ENCODE data around the gene CALY. TPM values are rescaled to one million over a fixed set of nuclear protein-coding genes. Genes with fewer than 3 reads are reported as not detected.
"Not testable (repeated sequence)": the region's sequence is repeated elsewhere in the genome, so short reads cannot be mapped to it uniquely, and the experiment has no call there.

Gene CALY
- polyA plus RNA-seq (ENCODE audit: insufficient read length), result not detected

GRCh38 chr10:133336577-133337369, at the start of gene CALY:
CALY (minus strand) TSS chr10:133336896; CDS start chr10:133328989, 7,907 bp downstream.
- DNase-seq (ENCODE audit: low read depth), result no peak

DNA sequence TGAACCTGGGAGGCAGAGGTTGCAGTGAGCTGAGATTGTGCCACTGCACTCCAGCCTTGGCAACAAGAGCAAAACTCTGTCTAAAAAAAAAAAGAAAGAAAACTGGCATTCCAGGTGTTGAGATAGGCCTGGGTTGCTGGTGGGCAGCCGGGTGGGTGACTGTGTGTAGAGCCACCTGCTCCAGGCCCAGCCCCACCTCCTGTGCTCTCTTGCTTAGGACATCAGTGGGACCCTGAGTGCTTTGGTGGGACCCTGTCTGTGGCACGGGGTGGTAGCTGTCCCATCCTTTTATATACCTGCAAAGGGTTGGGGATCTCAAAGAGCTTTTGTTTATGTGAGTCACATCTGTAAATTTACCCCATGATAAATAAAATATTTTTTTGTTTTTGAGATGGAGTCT, 48.5 kb upstream of the CALY start:
- DNase-seq (ENCODE audit: low read depth), result no peak

GRCh38 chr10:133384071-133384470, 47.4 kb upstream of the CALY start:
- no peak for DNase-seq (ENCODE audit: low read depth)

GRCh38 chr10:133383551-133383950, 46.9 kb upstream of the CALY start:
- no peak for DNase-seq (ENCODE audit: low read depth)

DNA sequence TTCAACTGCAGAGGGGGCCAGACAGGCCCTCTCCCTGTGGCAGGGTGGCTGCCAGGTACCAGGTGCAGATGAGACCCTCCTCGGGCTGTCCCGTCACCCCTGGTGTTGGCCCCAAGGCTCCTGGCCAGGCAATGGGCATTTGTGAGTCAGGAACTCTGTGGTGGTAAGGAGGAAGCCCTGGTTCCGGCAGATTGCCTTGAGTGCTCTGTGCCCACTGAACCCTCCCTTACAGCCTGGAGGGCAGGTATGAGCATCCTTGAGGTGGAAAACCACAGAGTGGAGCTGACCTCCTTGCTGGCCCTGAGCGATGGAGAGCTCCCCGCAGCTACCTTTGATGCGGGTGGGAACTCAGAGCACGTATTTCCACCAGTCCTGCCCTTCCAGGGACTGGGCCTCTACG, 44.3 kb upstream of the CALY start:
- no peak for DNase-seq (ENCODE audit: low read depth)

GRCh38 chr10:133379801-133380666, 43.3 kb upstream of the CALY start:
- no peak for DNase-seq (ENCODE audit: low read depth)

- no peak for DNase-seq (ENCODE audit: low read depth)
Measured at GRCh38 chr10:133379152-133379800, 42.6 kb upstream of the CALY start, which contains the start of gene PAOX. PAOX (plus strand) TSS chr10:133379262; CDS start chr10:133379317, 55 bp downstream.

- no peak for DNase-seq (ENCODE audit: low read depth)
Measured at GRCh38 chr10:133378251-133379096, 41.8 kb upstream of the CALY start.

DNA sequence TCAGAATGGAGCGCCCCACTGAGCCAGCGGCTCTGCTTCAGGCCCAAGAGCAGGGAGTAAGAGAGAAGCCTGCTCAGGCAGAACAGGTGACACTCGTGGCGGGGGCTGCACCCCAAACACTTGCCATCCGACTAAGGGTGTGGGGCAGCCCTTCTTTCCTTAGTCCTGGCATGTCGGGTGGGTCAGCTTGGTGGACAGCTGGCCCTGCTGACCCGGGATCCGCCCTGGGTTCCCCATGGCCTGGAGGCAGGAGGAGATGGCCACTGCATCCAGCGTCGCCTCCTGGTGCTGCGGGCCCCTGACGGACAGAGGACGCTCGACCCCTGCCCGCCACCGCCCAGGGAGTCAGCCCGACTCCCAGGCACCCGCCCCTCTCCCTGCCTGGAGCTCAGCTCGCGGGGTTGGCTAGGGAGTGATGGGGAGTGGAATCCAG, 41.1 kb upstream of the CALY start:
- DNase-seq (ENCODE audit: low read depth), result no peak

DNA sequence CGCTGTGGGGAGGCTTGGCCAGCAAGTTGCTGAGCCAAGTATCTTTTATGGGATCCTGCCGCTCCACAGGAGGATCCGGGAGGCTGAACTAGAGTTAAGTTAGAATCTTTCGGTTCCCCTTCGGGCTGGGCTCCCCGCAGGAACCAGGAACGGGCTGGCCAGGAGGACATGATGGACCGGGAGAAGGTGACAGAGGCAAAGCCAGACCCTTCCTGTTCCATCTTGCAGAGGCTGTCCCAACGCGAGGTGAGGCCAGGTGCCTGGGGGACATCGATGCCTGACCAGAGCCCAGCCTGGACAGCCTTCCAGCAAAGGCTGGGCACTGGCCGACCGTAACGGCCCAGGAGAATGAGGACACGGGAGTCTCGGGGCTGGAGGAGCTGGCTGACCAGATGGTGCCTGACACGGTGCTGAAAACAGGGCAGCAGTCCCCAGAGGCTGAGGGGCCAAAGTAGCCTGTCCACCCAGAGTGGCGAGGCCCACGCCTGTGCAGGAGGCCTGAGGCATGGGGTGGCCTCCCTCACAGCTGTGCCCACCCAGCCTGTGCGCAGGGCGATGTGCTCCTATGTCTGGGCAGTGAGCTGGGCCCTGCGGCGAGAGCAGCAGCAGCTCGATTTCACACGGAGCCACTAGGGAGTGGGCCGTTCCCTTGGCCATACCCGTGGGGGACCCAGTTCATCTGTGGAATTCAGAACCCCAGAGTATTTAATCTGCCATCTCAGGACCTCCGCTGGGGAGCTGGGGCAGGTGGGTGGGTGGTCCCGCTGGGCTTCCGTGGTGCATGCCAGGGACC, 40.5 kb upstream of the CALY start:
- no peak for DNase-seq (ENCODE audit: low read depth)

GRCh38 chr10:133376183-133376582, 39.5 kb upstream of the CALY start:
- not testable (repeated sequence) for DNase-seq (ENCODE audit: low read depth)

- DNase-seq (ENCODE audit: low read depth), result no peak
Measured at GRCh38 chr10:133375357-133376115, 38.8 kb upstream of the CALY start.

GRCh38 chr10:133373174-133374090, 36.7 kb upstream of the CALY start, which contains the start of gene ECHS1:
ECHS1 (minus strand) TSS chr10:133373354; CDS start chr10:133373333, 21 bp downstream.
- peak; percentile 63 for DNase-seq (ENCODE audit: low read depth)

- DNase-seq (ENCODE audit: low read depth), result no peak
Measured at GRCh38 chr10:133372507-133372906, 35.8 kb upstream of the CALY start.

- DNase-seq (ENCODE audit: low read depth), result no peak
Measured at GRCh38 chr10:133370030-133370786, 33.5 kb upstream of the CALY start.

DNA sequence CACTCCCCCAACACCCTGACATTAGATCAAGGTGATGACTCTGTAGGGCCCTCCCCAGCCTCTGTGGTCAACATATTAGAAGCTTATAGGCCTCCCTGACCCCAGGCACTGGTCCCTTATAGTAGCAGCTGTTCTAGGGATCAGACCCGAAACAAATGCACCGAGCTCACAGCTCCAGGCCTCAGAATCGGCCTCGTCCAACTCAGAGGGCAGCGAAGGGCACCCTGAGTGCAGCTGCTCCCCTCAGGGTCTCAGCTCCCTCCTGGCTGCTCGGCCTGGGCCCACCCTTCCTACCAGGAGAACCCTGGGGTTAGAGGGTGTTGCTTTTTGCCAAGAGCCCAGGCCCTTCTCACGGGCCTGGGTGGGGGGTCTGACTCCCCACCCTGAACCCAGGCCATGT, 31.5 kb upstream of the CALY start:
- DNase-seq (ENCODE audit: low read depth), result no peak

GRCh38 chr10:133367461-133367860, 30.8 kb upstream of the CALY start:
- not testable (repeated sequence) for DNase-seq (ENCODE audit: low read depth)

DNA sequence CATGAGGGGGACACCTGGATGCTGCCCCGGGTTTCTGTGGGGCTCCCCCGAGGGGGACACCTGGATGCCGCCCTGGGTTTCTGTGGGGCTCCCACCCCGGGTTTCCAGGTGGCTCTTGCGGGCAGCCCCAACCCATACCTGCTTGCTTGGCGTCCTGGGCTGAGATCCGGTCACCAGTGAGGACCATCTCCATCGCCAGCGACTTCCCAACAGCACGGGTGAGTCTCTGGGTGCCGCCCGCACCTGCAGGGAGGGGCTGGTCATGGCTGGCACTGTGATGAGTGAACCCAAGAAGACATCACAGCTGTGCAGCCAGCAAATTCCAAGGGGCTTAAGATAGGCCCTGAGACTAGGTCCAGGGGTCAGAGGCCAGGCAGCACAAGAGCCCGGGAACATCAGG, 30.1 kb upstream of the CALY start:
- no peak for DNase-seq (ENCODE audit: low read depth)
